SK-N-SH (cell line): ENCODE results near the gene ABCA4. TPM values are rescaled to one million over a fixed set of nuclear protein-coding genes. Genes with fewer than 3 reads are reported as not detected.

Experiments used
- CTCF ChIA-PET: fragments of 300-600, 350-600 bp; formaldehyde crosslinking; extraction: SDS; loops from one replicate; lab custom pipeline; 2021; lab: Yijun Ruan, JAX
- POLR2A ChIA-PET: fragments of 350-600 bp; sonication (Branson Sonifier 250); formaldehyde crosslinking; extraction: SDS; loops from one replicate; lab custom pipeline; 2020; ENCODE audit warnings: antibody characterized with exemption, inconsistent platforms; lab: Yijun Ruan, JAX
- DNase-seq: peaks from one replicate; pipeline ENCODE4 v3.0.0; 2012
- H2AFZ ChIP-seq: fragments of 200-600 bp; sonication (generic); 2 replicates; pipeline ENCODE4 v1.8.1; 2016; ENCODE audit warnings: antibody characterized with exemption, mild to moderate bottlenecking, low read depth
- H3F3A ChIP-seq: fragments of 200-600 bp; sonication (generic); replicated peaks from 2 replicates; pipeline ENCODE3; 2016; ENCODE audit warnings: antibody characterized with exemption, mild to moderate bottlenecking; ENCODE audit not compliant: insufficient read depth
- H3K27ac ChIP-seq, 2 experiments: fragments of 200-500 bp in 1 of 2; fragments of 200-600 bp in 1 of 2; sonication (Bioruptor generic) in 1 of 2; sonication (generic), shearing (Covaris generic) in 1 of 2; 2 replicates each; pipeline versions ENCODE4 v1.5.1 to v1.6.1; 2014 to 2016; ENCODE audit warnings: low read depth in 2 of 2, inconsistent platforms in 1 of 2, low read length in 1 of 2, mild to moderate bottlenecking in 1 of 2, mixed read lengths in 1 of 2
- H3K27me3 ChIP-seq: fragments of 200-600 bp; sonication (generic), shearing (Covaris generic); 2 replicates; pipeline ENCODE4 v1.6.1; 2016; ENCODE audit warnings: mixed run types; ENCODE audit not compliant: insufficient read depth
- H3K36me3 ChIP-seq, 2 experiments: fragments of 200-500 bp in 1 of 2; fragments of 200-600 bp in 1 of 2; sonication (Bioruptor generic) in 1 of 2; sonication (generic) in 1 of 2; replicated peaks in 1 of 2; 2 replicates each; pipeline versions ENCODE3 to v1.5.1; 2014 to 2016; ENCODE audit warnings: low read length in 1 of 2, mild to moderate bottlenecking in 1 of 2; ENCODE audit not compliant: insufficient read depth in 2 of 2, control insufficient read depth in 1 of 2
- H3K4me1 ChIP-seq, 2 experiments: fragments of 200-500 bp in 1 of 2; fragments of 200-600 bp in 1 of 2; sonication (Bioruptor generic) in 1 of 2; sonication (generic), shearing (Covaris generic) in 1 of 2; 2 replicates each; pipeline versions ENCODE4 v1.5.1 to v1.6.1; 2014 to 2016; ENCODE audit warnings: low read depth in 1 of 2, low read length in 1 of 2, mixed run types in 1 of 2; ENCODE audit not compliant: insufficient read depth in 2 of 2, control insufficient read depth in 1 of 2
- H3K4me2 ChIP-seq: fragments of 200-600 bp; sonication (generic), shearing (Covaris generic); 2 replicates; pipeline ENCODE4 v1.6.1; 2017; ENCODE audit warnings: mixed run types
- H3K4me3 ChIP-seq, 2 experiments: fragments of 200-500 bp in 1 of 2; fragments of 200-600 bp in 1 of 2; sonication (Bioruptor generic) in 1 of 2; sonication (generic), shearing (Covaris generic) in 1 of 2; 2 replicates each; pipeline versions ENCODE4 v1.5.1 to v1.8.1; 2014 to 2016; ENCODE audit warnings: low read depth in 2 of 2, inconsistent platforms in 1 of 2, low read length in 1 of 2, mild to moderate bottlenecking in 1 of 2, mixed read lengths in 1 of 2, moderate library complexity in 1 of 2
- H3K79me2 ChIP-seq: fragments of 200-600 bp; sonication (generic); 2 replicates; pipeline ENCODE4 v1.8.1; 2017; ENCODE audit warnings: mild to moderate bottlenecking; ENCODE audit not compliant: insufficient read depth
- H3K9ac ChIP-seq: fragments of 200-600 bp; sonication (generic); 2 replicates; pipeline ENCODE4 v1.6.1; 2017; ENCODE audit warnings: mixed run types
- H3K9me2 ChIP-seq: fragments of 200-600 bp; sonication (generic); 2 replicates; pipeline ENCODE4 v1.6.1; 2017; ENCODE audit warnings: mixed run types
- H3K9me3 ChIP-seq: fragments of 200-600 bp; sonication (generic); 2 replicates; pipeline ENCODE4 v1.6.1; 2017; ENCODE audit warnings: mixed run types, mild to moderate bottlenecking, moderate library complexity
- H4K20me1 ChIP-seq: fragments of 200-600 bp; sonication (generic); 2 replicates; pipeline ENCODE4 v1.6.1; 2017; ENCODE audit warnings: mild to moderate bottlenecking, mixed run types; ENCODE audit not compliant: insufficient read depth
- ELF1 ChIP-seq: IDR thresholded peaks from 2 replicates; pipeline ENCODE4 v1.4.0; 2012
- EZH2phosphoT487 ChIP-seq: fragments of 200-600 bp; sonication (generic); IDR thresholded peaks from 2 replicates; pipeline ENCODE4 v1.6.1; 2017; ENCODE audit warnings: low read depth, mixed run types, mild to moderate bottlenecking, antibody characterized with exemption, moderate library complexity, borderline replicate concordance
- FOSL2 ChIP-seq: IDR thresholded peaks from 2 replicates; pipeline ENCODE4 v1.4.0; 2012; ENCODE audit warnings: low read depth, mild to moderate bottlenecking, moderate library complexity, borderline replicate concordance
- FOXM1 ChIP-seq: IDR thresholded peaks from 2 replicates; pipeline ENCODE4 v1.4.0; 2012; ENCODE audit warnings: low read depth, mild to moderate bottlenecking
- GABPA ChIP-seq: IDR thresholded peaks from 2 replicates; pipeline ENCODE4 v1.4.0; 2012; ENCODE audit warnings: low read depth, mild to moderate bottlenecking
- MEF2A ChIP-seq: IDR thresholded peaks from 2 replicates; pipeline ENCODE4 v1.4.0; 2012; ENCODE audit warnings: low read depth, borderline replicate concordance
- MXI1 ChIP-seq: IDR thresholded peaks from 2 replicates; pipeline ENCODE4 v1.6.1; 2012; ENCODE audit warnings: mild to moderate bottlenecking, low read depth, low read length, improper control_type of control experiment
- NFIC ChIP-seq: IDR thresholded peaks from 2 replicates; pipeline ENCODE4 v1.4.0; 2012; ENCODE audit warnings: borderline replicate concordance
- RXRA ChIP-seq: IDR thresholded peaks from 2 replicates; pipeline ENCODE4 v1.4.0; 2012; ENCODE audit warnings: low read depth, mild to moderate bottlenecking, borderline replicate concordance
- SIN3A ChIP-seq: IDR thresholded peaks from 2 replicates; pipeline ENCODE4 v1.6.1; 2012; ENCODE audit warnings: low read depth, mild to moderate bottlenecking, low read length, moderate library complexity, borderline replicate concordance
- SMC3 ChIP-seq: IDR thresholded peaks from 2 replicates; pipeline ENCODE4 v1.6.1; 2012; ENCODE audit warnings: low read depth, low read length, improper control_type of control experiment
- YY1 ChIP-seq: IDR thresholded peaks from 2 replicates; pipeline ENCODE4 v1.4.0; 2012; ENCODE audit warnings: low read depth, mild to moderate bottlenecking
- WGBS: methylation state at CpG from one replicate; pipeline ENCODE4 v1.1.6; 2017; ENCODE audit warnings: low lambda C conversion rate; 5-methylcytosine and 5-hydroxymethylcytosine counted together
- polyA plus RNA-seq, 3 experiments: library from polyadenylated mRNA; depleted of rRNA; stranded (reverse); fragments of >200 nt; gene quantifications; 2 replicates each; pipeline ENCODE4 v1.2.3, GENCODE V29; 2012
- TF ChIP-seq, protein P1 (sequence below): IDR thresholded peaks from 2 replicates; pipeline ENCODE4 v1.4.0; 2012; ENCODE audit warnings: low read depth, borderline replicate concordance
- TF ChIP-seq, protein P2 (sequence below): fragments of 150-350 bp; IDR thresholded peaks from 2 replicates; pipeline ENCODE4 v1.6.1; 2016; ENCODE audit warnings: mild to moderate bottlenecking, low read depth, low read length
- TF ChIP-seq, protein P3 (sequence below): IDR thresholded peaks from 2 replicates; pipeline ENCODE4; 2012
- TF ChIP-seq, protein P4 (sequence below): fragments of 200-600 bp; sonication (generic); IDR thresholded peaks from 2 replicates; pipeline ENCODE4 v1.6.1; 2017; ENCODE audit warnings: antibody characterized with exemption, mild to moderate bottlenecking, moderate library complexity

The ABCA4 gene
- polyA plus RNA-seq, 1 of the 3 experiments (the other 2 are of a cell fraction) = 0.03 TPM

DNA sequence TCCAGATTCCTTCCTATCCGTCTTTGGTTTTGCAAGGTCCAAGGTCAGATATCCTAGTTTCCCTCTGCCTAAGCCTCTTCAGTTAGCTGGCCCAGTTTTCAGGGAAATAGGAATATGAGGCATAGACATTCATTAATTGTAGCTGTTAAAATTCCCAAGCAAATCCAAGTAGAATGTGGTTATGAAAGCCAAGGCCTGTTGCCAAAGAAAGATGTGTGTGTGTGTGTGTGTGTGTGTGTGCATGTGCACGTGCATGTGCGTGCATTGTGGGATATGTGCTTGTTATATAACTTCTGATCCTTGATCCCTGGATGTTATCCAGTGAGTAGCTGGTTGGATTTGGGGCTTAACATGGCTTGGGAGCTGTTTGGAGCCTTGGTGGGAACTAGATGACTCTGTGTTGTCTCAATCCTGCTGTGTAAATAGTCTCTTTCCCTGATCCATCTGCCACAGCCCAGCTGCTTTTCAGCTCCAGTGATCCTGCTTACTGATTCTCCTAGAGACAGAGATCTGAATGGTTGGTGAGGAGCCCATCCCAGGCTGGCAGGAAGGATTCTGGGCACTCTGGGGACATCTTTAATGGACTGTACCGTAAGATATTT lies 141.1 kb downstream of the ABCA4 start:
- POLR2A ChIA-PET = interaction anchor here (0.6 kb wide), 1 partner anchor 85 kb away, joined by 3 read pairs; no protein-coding TSS in a partner anchor
- H3K4me3 ChIP-seq = no peak overlapping the region
- no peaks in the 10 kb centered on the region for H3K79me2 ChIP-seq
- H3K4me1 ChIP-seq = peaks cover 4 to 24% of the 10 kb centered on the region in 2 experiments; a peak in 3 of 4 replicates
- no peaks in the 10 kb centered on the region for H3K27me3 ChIP-seq
- no peak for DNase-seq
- WGBS = 73% methylated on average over 4 of the region's 4 CpGs
- H3K36me3 ChIP-seq = no peaks in the 10 kb centered on the region
- no peaks in the 10 kb centered on the region for H3K9me2 ChIP-seq
- peaks cover 27% of the 10 kb centered on the region for H3F3A ChIP-seq
- TF ChIP-seq FOXM1 (no peak), MEF2A (no peak), ELF1 (no peak), MXI1 (no peak), SMC3 (no peak), FOSL2 (no peak), SIN3A (no peak), EZH2phosphoT487 (no peak), RXRA (no peak), YY1 (no peak), GABPA (no peak), NFIC (no peak)
- TF ChIP-seq, protein P1, sequence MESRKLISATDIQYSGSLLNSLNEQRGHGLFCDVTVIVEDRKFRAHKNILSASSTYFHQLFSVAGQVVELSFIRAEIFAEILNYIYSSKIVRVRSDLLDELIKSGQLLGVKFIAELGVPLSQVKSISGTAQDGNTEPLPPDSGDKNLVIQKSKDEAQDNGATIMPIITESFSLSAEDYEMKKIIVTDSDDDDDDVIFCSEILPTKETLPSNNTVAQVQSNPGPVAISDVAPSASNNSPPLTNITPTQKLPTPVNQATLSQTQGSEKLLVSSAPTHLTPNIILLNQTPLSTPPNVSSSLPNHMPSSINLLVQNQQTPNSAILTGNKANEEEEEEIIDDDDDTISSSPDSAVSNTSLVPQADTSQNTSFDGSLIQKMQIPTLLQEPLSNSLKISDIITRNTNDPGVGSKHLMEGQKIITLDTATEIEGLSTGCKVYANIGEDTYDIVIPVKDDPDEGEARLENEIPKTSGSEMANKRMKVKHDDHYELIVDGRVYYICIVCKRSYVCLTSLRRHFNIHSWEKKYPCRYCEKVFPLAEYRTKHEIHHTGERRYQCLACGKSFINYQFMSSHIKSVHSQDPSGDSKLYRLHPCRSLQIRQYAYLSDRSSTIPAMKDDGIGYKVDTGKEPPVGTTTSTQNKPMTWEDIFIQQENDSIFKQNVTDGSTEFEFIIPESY = no peak
- TF ChIP-seq, protein P2, sequence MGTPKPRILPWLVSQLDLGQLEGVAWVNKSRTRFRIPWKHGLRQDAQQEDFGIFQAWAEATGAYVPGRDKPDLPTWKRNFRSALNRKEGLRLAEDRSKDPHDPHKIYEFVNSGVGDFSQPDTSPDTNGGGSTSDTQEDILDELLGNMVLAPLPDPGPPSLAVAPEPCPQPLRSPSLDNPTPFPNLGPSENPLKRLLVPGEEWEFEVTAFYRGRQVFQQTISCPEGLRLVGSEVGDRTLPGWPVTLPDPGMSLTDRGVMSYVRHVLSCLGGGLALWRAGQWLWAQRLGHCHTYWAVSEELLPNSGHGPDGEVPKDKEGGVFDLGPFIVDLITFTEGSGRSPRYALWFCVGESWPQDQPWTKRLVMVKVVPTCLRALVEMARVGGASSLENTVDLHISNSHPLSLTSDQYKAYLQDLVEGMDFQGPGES = no peak
- TF ChIP-seq, protein P3, sequence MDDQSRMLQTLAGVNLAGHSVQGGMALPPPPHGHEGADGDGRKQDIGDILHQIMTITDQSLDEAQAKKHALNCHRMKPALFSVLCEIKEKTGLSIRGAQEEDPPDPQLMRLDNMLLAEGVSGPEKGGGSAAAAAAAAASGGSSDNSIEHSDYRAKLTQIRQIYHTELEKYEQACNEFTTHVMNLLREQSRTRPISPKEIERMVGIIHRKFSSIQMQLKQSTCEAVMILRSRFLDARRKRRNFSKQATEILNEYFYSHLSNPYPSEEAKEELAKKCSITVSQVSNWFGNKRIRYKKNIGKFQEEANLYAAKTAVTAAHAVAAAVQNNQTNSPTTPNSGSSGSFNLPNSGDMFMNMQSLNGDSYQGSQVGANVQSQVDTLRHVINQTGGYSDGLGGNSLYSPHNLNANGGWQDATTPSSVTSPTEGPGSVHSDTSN = no peak
- TF ChIP-seq, protein P4, sequence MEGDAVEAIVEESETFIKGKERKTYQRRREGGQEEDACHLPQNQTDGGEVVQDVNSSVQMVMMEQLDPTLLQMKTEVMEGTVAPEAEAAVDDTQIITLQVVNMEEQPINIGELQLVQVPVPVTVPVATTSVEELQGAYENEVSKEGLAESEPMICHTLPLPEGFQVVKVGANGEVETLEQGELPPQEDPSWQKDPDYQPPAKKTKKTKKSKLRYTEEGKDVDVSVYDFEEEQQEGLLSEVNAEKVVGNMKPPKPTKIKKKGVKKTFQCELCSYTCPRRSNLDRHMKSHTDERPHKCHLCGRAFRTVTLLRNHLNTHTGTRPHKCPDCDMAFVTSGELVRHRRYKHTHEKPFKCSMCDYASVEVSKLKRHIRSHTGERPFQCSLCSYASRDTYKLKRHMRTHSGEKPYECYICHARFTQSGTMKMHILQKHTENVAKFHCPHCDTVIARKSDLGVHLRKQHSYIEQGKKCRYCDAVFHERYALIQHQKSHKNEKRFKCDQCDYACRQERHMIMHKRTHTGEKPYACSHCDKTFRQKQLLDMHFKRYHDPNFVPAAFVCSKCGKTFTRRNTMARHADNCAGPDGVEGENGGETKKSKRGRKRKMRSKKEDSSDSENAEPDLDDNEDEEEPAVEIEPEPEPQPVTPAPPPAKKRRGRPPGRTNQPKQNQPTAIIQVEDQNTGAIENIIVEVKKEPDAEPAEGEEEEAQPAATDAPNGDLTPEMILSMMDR = no peak
- CTCF ChIA-PET = interaction anchor here (1.0 to 2.5 kb wide), 4 partner anchors 9 to 60 kb away, joined by 3 to 7 read pairs (median 6); no protein-coding TSS in a partner anchor
- no peaks in the 10 kb centered on the region for H4K20me1 ChIP-seq
- peak overlapping the region; percentile 18; the same call in 1 of the 2 replicates for H3K9ac ChIP-seq
- peak overlapping the region in 1 of 2 experiments; percentile 39; a peak in 1 of 4 replicates for H3K27ac ChIP-seq
- no peak overlapping the region for H3K4me2 ChIP-seq
- H2AFZ ChIP-seq = peak overlapping the region; percentile 58
- no peaks in the 10 kb centered on the region for H3K9me3 ChIP-seq
